Testis (tissue), 3 donors: ENCODE data around the gene EFNB3. TPM values are rescaled to one million over a fixed set of nuclear protein-coding genes. Genes with fewer than 3 reads are reported as not detected.
A peak's percentile ranks its signal among the peaks of the same experiment; 100 is the strongest.

Experiments used
- DNase-seq: peaks from one replicate; pipeline ENCODE4 v3.0.0-alpha.2; 2019
- H3K27ac ChIP-seq, 2 donors: fragments of 200-600 bp; sonication (generic); one replicate each; pipeline ENCODE4 v1.5.1; 2019
- H3K27me3 ChIP-seq: fragments of 200-600 bp; sonication (generic); one replicate; pipeline ENCODE4 v1.5.1; 2019
- H3K36me3 ChIP-seq: fragments of 200-600 bp; sonication (generic); one replicate; pipeline ENCODE4 v1.5.1; 2017; ENCODE audit warnings: low read depth; ENCODE audit errors: missing control alignments
- H3K4me1 ChIP-seq: fragments of 200-600 bp; sonication (generic); one replicate; pipeline ENCODE4 v1.5.1; 2019
- H3K4me3 ChIP-seq, 2 donors: fragments of 200-600 bp; sonication (generic); one replicate each; pipeline ENCODE4 v1.5.1; 2017 to 2019
- H3K9me3 ChIP-seq: fragments of 200-600 bp; sonication (generic); one replicate; pipeline ENCODE4 v1.5.1; 2017
- POLR2A ChIP-seq: fragments of 450-650 bp; IDR thresholded peaks from one replicate; pipeline ENCODE4 v1.6.1; 2017; ENCODE audit warnings: antibody characterized with exemption, mild to moderate bottlenecking, moderate library complexity
- WGBS, 2 donors: methylation state at CpG; one replicate each; pipeline ENCODE4 v1.1.5; 2018; 5-methylcytosine and 5-hydroxymethylcytosine counted together
- intact Hi-C: fragments of 100-400 bp; cut with DNase I; formaldehyde crosslinking; loops from one replicate; pipeline ENCODE4 v1.15.1; 2023; ENCODE audit warnings: low total_unique reads
- polyA plus RNA-seq: library from polyadenylated mRNA; stranded (reverse); fragments of 350-450 nt; fragmentation: Illumina TruSeq; extraction: RNeasy Lipid Tissue Mini Kit (QIAGEN cat#74804); gene quantifications from one replicate; pipeline ENCODE4 v1.2.3, GENCODE V29; 2014; ENCODE audit warnings: low read depth, low replicate concordance; ENCODE audit not compliant: insufficient read depth
- total RNA-seq, 2 donors: library from RNA; depleted of rRNA; stranded (reverse); fragments of >200 nt; gene quantifications; one replicate each; pipeline ENCODE4 v1.2.3, GENCODE V29; 2016
- TF ChIP-seq, protein P1 (sequence below), 3 experiments: fragments of 450-650 bp in 2 of 3; fragments of 200-600 bp in 1 of 3; sonication (generic) in 1 of 3; IDR thresholded peaks; one replicate each; pipeline ENCODE4 v1.5.1; 2016 to 2019; ENCODE audit warnings: antibody characterized with exemption in 3 of 3, mild to moderate bottlenecking in 2 of 3, moderate library complexity in 1 of 3

The EFNB3 gene
- total and polyA plus RNA-seq, 3 donors from 2014 or later = 0.93 to 3.5 (median 2.0) TPM

DNA sequence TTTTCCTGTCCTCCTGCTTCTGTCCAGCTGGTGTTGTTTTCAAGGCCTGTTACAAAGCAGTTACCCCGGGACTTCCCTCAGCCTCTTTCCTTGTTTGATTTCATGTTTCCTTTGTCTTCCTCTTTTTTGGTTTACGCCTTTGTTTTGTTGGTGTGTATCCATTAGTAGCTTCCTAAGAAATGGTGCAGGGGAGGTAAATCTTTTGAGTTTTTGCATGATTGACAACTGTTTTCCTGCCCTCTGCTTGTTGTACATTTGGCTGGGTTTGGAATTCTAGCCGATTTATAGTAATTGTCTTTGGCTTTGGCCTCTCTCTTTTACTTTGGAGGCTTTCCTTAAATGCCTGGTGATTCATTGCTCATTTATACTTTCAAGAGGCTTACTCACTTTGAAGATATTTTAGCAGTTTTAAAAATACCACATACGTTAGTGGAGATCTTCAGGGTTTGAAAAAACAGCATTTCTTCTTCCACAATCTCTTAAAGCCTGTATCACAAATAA, 45.4 kb downstream of the EFNB3 start:
- Histone ChIP-seq H3K4me1 (no peaks in the 10 kb centered on the region), H3K27me3 (no peaks in the 10 kb centered on the region), H3K36me3 (no peaks in the 10 kb centered on the region), H3K27ac (no peak overlapping the region), H3K9me3 (no peaks in the 10 kb centered on the region), H3K4me3 (no peak overlapping the region)
- 71 to 80% methylated on average over 4 of the region's 4 CpGs for WGBS, 2 donors
- intact Hi-C loops = no loop called here
- DNase-seq = no peak
- no peak for TF ChIP-seq POLR2A
- TF ChIP-seq, protein P1, sequence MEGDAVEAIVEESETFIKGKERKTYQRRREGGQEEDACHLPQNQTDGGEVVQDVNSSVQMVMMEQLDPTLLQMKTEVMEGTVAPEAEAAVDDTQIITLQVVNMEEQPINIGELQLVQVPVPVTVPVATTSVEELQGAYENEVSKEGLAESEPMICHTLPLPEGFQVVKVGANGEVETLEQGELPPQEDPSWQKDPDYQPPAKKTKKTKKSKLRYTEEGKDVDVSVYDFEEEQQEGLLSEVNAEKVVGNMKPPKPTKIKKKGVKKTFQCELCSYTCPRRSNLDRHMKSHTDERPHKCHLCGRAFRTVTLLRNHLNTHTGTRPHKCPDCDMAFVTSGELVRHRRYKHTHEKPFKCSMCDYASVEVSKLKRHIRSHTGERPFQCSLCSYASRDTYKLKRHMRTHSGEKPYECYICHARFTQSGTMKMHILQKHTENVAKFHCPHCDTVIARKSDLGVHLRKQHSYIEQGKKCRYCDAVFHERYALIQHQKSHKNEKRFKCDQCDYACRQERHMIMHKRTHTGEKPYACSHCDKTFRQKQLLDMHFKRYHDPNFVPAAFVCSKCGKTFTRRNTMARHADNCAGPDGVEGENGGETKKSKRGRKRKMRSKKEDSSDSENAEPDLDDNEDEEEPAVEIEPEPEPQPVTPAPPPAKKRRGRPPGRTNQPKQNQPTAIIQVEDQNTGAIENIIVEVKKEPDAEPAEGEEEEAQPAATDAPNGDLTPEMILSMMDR (IDR thresholded peaks at IDR 0.05) = no peak

DNA sequence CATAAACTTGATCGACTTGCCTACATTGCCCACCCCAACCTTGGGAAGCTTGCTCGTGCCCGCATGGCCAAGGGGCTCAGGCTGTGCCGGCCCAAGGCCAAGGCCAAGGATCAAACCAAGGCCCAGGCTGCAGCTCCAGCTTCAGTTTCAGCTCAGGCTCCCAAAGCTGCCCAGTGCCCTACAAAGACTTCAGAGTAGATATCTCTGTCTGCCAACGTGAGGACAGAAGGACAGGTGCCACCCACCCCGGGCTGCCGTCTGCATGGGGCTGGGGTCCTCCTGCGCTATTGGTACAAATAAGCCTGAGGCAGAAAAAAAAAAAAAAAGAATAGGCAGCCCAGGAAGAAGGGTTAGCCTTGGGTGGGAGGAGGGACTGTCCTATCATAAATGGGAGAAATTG, 49.7 kb downstream of the EFNB3 start:
- Histone ChIP-seq H3K27me3 (no peaks in the 10 kb centered on the region), H3K9me3 (no peaks in the 10 kb centered on the region), H3K4me1 (no peaks in the 10 kb centered on the region), H3K4me3 (no peak overlapping the region), H3K36me3 (no peaks in the 10 kb centered on the region), H3K27ac (no peak overlapping the region)
- intact Hi-C loops = no loop called here
- no peak for DNase-seq
- 87 to 90% methylated on average over 7 to 8 of the region's 8 CpGs for WGBS, 2 donors
- TF ChIP-seq, protein P1 (IDR thresholded peaks at IDR 0.05) = no peak
- TF ChIP-seq POLR2A = no peak

DNA sequence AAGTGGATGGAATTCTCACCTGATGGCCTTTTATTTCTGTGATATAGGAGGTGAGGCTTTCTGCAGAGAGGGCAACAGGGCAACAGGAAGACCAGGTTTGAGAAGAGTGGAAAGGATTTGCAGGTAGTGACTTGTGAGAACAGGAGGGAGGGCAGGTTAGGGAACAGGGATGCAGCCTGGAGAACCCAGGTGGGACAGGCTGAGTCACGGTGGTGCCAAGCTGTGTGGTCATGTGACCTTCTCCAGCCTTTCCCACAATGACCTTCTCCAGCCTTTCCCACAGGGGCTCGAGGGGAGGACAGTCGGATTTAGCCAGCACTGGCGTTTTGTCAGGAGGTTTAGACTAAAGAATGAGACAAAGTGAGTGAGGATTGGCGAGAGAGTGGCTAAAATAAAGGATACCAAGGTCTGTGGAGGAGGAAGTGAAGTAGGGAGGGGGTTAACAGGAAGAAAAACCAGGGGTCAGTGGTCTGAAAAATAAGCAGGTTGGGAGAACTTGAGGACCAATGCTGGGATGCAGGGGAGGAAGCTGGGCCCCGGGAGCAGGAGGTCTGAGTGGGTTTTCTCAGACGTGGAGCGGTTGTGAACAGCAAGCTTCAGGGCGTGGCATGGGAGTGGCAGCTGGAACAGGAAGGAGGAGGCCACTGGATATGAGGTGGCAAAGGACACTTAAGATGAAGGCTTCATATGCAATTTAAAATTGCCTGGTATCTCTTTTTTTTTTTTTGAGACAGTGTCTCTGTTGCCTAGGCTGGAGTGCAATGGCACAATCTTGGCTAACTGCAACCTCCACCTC, 50.3 kb downstream of the EFNB3 start:
- Histone ChIP-seq H3K27ac (no peak overlapping the region), H3K4me3 (no peak overlapping the region), H3K4me1 (no peaks in the 10 kb centered on the region), H3K36me3 (no peaks in the 10 kb centered on the region), H3K27me3 (no peaks in the 10 kb centered on the region), H3K9me3 (no peaks in the 10 kb centered on the region)
- 65 to 66% methylated on average over 9 of the region's 9 CpGs for WGBS, 2 donors
- no peak for TF ChIP-seq POLR2A
- TF ChIP-seq, protein P1 (IDR thresholded peaks at IDR 0.05) = no peak
- no peak for DNase-seq
- intact Hi-C loops = no loop called here

DNA sequence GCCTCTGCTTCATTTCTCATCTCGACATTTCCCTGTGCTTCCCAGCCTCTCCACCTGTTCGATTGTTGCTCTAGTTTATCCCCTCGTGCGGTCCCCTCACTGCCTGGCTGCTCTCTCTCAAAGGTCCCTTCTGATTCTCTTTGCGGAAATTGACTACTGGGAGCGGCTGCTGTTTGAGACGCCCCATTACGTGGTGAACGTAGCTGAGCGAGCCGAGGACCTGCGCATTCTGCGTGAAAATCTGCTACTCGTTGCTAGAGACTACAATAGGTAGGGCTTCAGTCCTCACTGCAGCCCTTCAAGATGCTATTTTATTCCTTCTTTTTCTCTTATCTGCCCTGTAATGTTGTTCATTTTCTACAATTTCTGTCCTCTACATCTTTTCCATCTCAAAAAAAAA, 52.0 kb downstream of the EFNB3 start:
- H3K4me1 ChIP-seq = no peaks in the 10 kb centered on the region
- intact Hi-C loops = no loop called here
- DNase-seq = peak; percentile 18
- H3K27ac ChIP-seq = no peak overlapping the region
- TF ChIP-seq POLR2A = no peak
- TF ChIP-seq, protein P1 (IDR thresholded peaks at IDR 0.05) = no peak
- 61 to 75% methylated on average over 14 of the region's 14 CpGs for WGBS, 2 donors
- H3K9me3 ChIP-seq = no peaks in the 10 kb centered on the region
- H3K27me3 ChIP-seq = no peaks in the 10 kb centered on the region
- no peaks in the 10 kb centered on the region for H3K36me3 ChIP-seq
- H3K4me3 ChIP-seq = peak overlapping the region in 1 of 2 donors; percentile 10

Other genes starting within 250 kb of the EFNB3 start
- gene ZBTB4, start 225.6 kb upstream of the EFNB3 start, total RNA-seq = 10 to 100 TPM; 34.0 to 43.4 TPM
- 39.5 TPM for gene ZBTB4, start 225.6 kb upstream of the EFNB3 start, polyA plus RNA-seq
- gene SLC35G6, start 223.8 kb upstream of the EFNB3 start, total RNA-seq = 1 to 10 TPM; 1.8 to 3.9 TPM
- 3.9 TPM for gene SLC35G6, start 223.8 kb upstream of the EFNB3 start, polyA plus RNA-seq
- 100 to 1,000 TPM; 359 to 391 TPM for gene POLR2A, start 220.8 kb upstream of the EFNB3 start, total RNA-seq
- 175 TPM for gene POLR2A, start 220.8 kb upstream of the EFNB3 start, polyA plus RNA-seq
- gene TNFSF12, start 156.1 kb upstream of the EFNB3 start, total RNA-seq = 10 to 100 TPM; 17.0 to 20.6 TPM
- 21.5 TPM for gene TNFSF12, start 156.1 kb upstream of the EFNB3 start, polyA plus RNA-seq
- gene TNFSF13, start 146.5 kb upstream of the EFNB3 start, total RNA-seq = 1 to 10 TPM; 1.2 to 5.1 TPM
- 11.5 TPM for gene TNFSF13, start 146.5 kb upstream of the EFNB3 start, polyA plus RNA-seq
- 10 to 100 TPM; 77.4 to 83.5 TPM for gene SENP3, start 143.3 kb upstream of the EFNB3 start, total RNA-seq
- gene SENP3, start 143.3 kb upstream of the EFNB3 start, polyA plus RNA-seq = 108 TPM
- gene CD68, start 125.6 kb upstream of the EFNB3 start, total RNA-seq = 1 to 10 TPM; 2.0 to 6.4 TPM
- 54.8 TPM for gene CD68, start 125.6 kb upstream of the EFNB3 start, polyA plus RNA-seq
- 10 to 100 TPM; 55.7 to 88.7 TPM for gene MPDU1, start 121.3 kb upstream of the EFNB3 start, total RNA-seq
- 60.9 TPM for gene MPDU1, start 121.3 kb upstream of the EFNB3 start, polyA plus RNA-seq
- gene SOX15, start 115.1 kb upstream of the EFNB3 start, total RNA-seq = 1 to 10 TPM; 2.8 to 4.0 TPM
- gene SOX15, start 115.1 kb upstream of the EFNB3 start, polyA plus RNA-seq = 2.6 TPM
- gene FXR2, start 90.3 kb upstream of the EFNB3 start, total RNA-seq = 10 to 100 TPM; 53.8 to 60.3 TPM
- 76.0 TPM for gene FXR2, start 90.3 kb upstream of the EFNB3 start, polyA plus RNA-seq
- 100 to 1,000 TPM; 108 to 112 TPM for gene SAT2, start 77.4 kb upstream of the EFNB3 start, total RNA-seq
- 128 TPM for gene SAT2, start 77.4 kb upstream of the EFNB3 start, polyA plus RNA-seq
- 1 to 10 TPM; 3.2 to 6.1 TPM for gene SHBG, start 75.1 kb upstream of the EFNB3 start, total RNA-seq
- 17.8 TPM for gene SHBG, start 75.1 kb upstream of the EFNB3 start, polyA plus RNA-seq
- 10 to 100 TPM in 1 of 2 donors, 1 to 10 TPM in 1; 6.1 to 11.6 TPM for gene ATP1B2, start 54.3 kb upstream of the EFNB3 start, total RNA-seq
- gene ATP1B2, start 54.3 kb upstream of the EFNB3 start, polyA plus RNA-seq = 10.1 TPM
- 10 to 100 TPM; 45.0 to 47.1 TPM for gene TP53, start 17.7 kb upstream of the EFNB3 start, total RNA-seq
- 32.1 TPM for gene TP53, start 17.7 kb upstream of the EFNB3 start, polyA plus RNA-seq
- 10 to 100 TPM; 10.5 to 11.3 TPM for gene WRAP53, start 16.7 kb upstream of the EFNB3 start, total RNA-seq
- gene WRAP53, start 16.7 kb upstream of the EFNB3 start, polyA plus RNA-seq = 12.0 TPM
- 10 to 100 TPM; 11.7 to 22.7 TPM for gene DNAH2, start 12.5 kb downstream of the EFNB3 start, total RNA-seq
- 24.9 TPM for gene DNAH2, start 12.5 kb downstream of the EFNB3 start, polyA plus RNA-seq
- 10 to 100 TPM; 38.0 to 41.8 TPM for gene KDM6B, start 129.0 kb downstream of the EFNB3 start, total RNA-seq
- gene KDM6B, start 129.0 kb downstream of the EFNB3 start, polyA plus RNA-seq = 27.8 TPM
- 1 to 10 TPM; 4.6 to 7.4 TPM for gene TMEM88, start 149.9 kb downstream of the EFNB3 start, total RNA-seq
- gene TMEM88, start 149.9 kb downstream of the EFNB3 start, polyA plus RNA-seq = 6.8 TPM
- 10 to 100 TPM; 72.3 to 83.1 TPM for gene NAA38, start 152.4 kb downstream of the EFNB3 start, total RNA-seq
- 102 TPM for gene NAA38, start 152.4 kb downstream of the EFNB3 start, polyA plus RNA-seq
- 10 to 100 TPM in 1 of 2 donors, 1 to 10 TPM in 1; 9.9 to 10.1 TPM for gene CYB5D1, start 152.8 kb downstream of the EFNB3 start, total RNA-seq
- 12.8 TPM for gene CYB5D1, start 152.8 kb downstream of the EFNB3 start, polyA plus RNA-seq
- 100 to 1,000 TPM; 111 to 123 TPM for gene CHD3, start 183.6 kb downstream of the EFNB3 start, total RNA-seq
- gene CHD3, start 183.6 kb downstream of the EFNB3 start, polyA plus RNA-seq = 62.3 TPM
- gene RNF227, start 211.1 kb downstream of the EFNB3 start, total RNA-seq = 10 to 100 TPM; 16.2 to 27.9 TPM
- gene RNF227, start 211.1 kb downstream of the EFNB3 start, polyA plus RNA-seq = 6.5 TPM
- 1 to 10 TPM; 4.3 to 5.2 TPM for gene KCNAB3, start 224.7 kb downstream of the EFNB3 start, total RNA-seq
- gene KCNAB3, start 224.7 kb downstream of the EFNB3 start, polyA plus RNA-seq = 3.3 TPM
- gene TRAPPC1, start 226.7 kb downstream of the EFNB3 start, total RNA-seq = 10 to 100 TPM; 76.1 to 96.1 TPM
- 115 TPM for gene TRAPPC1, start 226.7 kb downstream of the EFNB3 start, polyA plus RNA-seq
- 100 to 1,000 TPM in 1 of 2 donors, 10 to 100 TPM in 1; 79.2 to 111 TPM for gene CNTROB, start 227.0 kb downstream of the EFNB3 start, total RNA-seq
- 153 TPM for gene CNTROB, start 227.0 kb downstream of the EFNB3 start, polyA plus RNA-seq